H54 (cell line): ENCODE data around the gene SH3RF3.

Experiments used
- DNase-seq: peaks from one replicate; pipeline ENCODE4 v3.0.0; 2011; ENCODE audit warnings: low spot score, mixed read lengths; ENCODE audit not compliant: insufficient read length
- FAIRE-seq: peaks from 3 replicates; lab custom pipeline; 2011; peaks lifted over from hg19 to GRCh38; lab: Jason Lieb, UNC
- POLR2A ChIP-seq: IDR thresholded peaks from 2 replicates; pipeline ENCODE4 v1.6.1; 2011; ENCODE audit warnings: low read depth, mild to moderate bottlenecking, low read length

Gene SH3RF3

DNA sequence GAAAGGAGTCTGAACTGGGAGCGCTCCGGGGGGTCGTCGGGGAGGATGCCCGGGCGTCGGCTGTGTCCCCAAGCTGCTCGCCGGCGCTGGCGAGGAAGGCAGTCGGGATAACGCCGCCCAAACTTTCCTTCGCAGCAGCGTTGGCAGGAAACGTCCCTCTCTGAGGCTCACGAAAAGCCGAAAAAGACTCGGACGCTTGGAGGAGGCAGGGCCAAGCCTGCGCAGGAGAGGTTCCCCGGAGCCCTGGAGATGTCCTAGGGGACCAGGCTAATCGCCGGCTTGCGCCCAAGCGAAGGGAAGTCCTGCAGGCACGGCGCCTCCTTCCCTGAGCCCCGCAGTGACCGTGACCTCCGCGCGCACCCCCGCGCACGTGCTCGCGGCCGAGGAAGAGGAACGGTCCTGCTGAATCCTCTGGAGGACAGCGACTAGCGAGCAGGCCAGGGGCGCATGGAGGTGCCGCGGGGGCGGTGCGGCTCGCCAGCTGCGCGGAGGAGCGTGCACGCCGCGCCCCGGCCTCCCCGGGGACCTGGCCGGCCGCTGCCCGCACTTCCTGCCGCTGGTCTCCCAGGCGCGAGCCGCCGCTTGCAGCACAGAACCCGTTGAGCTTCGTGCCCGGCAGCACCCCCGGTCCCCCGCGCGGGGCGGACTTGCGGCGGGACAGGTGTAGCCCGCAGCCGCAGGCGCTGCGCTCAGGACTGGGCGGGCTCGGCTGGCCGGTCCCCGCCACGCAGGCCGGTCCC is at the start of gene SH3RF3:
TSS of gene SH3RF3 (plus strand) at position 590 of the 740 bp plus-strand sequence.
- DNase-seq: no peak
- TF ChIP-seq POLR2A: 0 out of 2 replicates have a peak, but pooled peaks have one; percentile 1

DNA sequence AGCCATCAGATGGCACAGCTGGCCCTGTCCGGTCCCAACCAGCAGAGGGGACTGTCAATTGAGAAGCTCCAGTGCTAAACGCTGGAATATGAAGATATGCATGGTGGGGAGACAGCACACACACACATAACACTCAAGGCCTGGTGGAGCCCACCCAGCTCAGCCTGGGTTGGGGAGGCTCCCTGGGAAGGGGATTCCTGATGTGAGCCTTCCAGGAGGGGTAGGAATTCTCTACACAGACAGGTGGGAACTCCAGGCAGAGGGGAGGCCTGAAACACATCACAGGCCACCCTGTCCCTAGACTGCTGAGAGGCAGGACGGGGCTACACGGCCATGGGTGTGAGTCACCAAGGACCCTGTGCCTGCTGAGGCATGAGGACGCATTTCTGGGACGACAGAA is 49.4 kb upstream of the SH3RF3 start:
- FAIRE-seq: no peak
- DNase-seq: no peak
- TF ChIP-seq POLR2A: no peak

More for the DNA sequence above, at the start of gene SH3RF3:
- no peak for FAIRE-seq

DNA sequence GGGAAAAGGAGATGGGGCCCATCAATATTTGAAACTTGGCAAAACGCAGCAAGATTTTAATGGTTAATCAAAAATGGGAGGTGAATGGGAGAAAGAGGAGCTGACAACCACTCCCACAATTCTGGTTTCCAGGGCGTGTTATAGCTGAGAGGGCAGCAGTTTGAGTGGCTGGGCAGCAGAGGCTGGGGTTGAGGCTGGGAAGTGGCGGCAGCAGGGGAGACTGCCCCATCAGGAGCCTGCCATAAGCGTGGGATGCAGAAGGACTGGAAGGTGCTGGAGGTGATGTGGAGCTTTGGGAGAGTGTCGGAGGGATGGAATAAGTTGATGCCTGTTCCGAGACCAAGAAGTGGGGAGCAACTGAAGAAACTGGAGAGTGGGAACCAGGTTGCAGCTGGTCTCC is 48.9 kb upstream of the SH3RF3 start:
- FAIRE-seq: no peak
- no peak for TF ChIP-seq POLR2A
- DNase-seq: no peak

DNA sequence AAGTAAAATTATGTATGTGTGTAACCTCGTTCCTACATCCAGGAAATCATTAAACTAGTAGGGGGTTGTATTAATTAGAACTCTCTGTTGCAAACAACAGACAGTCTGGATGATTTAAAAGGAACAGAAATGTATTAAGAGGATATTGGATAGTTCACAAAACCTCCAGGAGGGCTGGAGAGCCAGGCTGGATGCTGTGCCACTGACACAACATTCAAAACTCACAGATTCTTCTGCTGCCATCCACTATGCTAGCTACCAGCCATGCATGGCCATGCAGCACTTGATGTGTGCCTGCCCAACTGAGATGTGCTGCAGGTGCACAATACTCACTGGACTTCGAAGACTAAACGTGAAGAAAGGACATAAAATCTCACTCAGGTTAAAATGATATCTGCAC is 48.2 kb upstream of the SH3RF3 start:
- no peak for DNase-seq
- TF ChIP-seq POLR2A: no peak
- no peak for FAIRE-seq

DNA sequence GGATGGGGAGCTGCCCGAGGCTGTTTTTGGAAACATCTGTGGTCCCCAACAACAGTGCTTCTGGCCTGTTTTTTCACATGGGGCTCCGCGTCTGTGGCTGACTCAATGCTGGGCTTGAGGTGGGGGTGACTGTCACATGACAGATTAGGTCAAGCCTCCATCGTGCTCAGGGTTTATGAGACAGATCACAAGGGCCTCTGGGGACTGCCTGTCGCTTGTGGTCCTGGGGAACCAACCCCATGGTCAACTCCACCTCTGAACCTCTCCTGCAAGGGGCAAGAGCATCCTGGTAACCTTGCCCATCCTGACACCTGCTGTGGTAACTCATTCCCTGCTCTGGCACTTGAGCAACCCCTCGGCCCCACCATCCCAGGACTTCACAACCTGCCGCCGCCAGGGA is 47.6 kb upstream of the SH3RF3 start:
- FAIRE-seq: no peak
- no peak for TF ChIP-seq POLR2A
- DNase-seq: no peak

DNA sequence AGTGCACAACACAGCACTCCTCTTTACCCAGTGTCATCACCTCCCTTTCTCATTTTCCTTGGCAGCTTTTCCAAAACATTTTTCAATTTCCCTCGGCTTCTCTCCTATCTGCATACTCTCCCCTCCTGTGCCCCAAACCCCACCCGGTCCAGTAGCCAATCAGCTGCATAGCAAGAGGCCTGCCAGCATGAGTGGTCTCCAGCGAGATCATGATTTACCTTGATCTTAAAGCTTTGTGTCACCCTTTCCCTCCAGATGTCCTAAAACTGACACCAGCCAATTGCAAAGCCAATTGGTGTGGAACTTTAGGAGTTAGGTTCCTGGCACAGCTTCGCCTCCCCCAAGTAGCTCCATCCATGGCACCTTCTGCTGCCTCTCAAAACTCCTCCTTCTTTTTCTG is 45.2 kb upstream of the SH3RF3 start:
- no peak for TF ChIP-seq POLR2A
- FAIRE-seq (no peak), DNase-seq (no peak)

DNA sequence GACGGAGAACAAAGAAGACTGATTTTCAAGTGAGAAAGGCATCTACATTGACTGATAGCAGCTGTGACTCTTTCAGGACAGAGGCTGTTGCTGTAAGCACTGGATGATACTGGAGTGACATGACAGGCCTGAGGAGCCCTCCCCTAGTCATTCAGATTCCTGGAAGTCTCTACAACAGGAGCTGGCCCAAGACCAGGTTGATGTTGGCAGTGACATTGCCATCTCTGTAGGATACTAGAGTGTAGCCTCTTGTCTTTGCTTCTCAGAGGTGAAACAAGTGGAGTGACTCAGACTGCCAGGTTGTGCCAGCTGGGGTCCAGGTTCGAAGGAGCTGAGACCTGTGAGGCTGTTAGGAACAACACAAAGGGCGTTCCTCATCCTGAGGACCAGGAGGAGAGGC is 44.7 kb upstream of the SH3RF3 start:
- DNase-seq: no peak
- TF ChIP-seq POLR2A: no peak
- FAIRE-seq: no peak

DNA sequence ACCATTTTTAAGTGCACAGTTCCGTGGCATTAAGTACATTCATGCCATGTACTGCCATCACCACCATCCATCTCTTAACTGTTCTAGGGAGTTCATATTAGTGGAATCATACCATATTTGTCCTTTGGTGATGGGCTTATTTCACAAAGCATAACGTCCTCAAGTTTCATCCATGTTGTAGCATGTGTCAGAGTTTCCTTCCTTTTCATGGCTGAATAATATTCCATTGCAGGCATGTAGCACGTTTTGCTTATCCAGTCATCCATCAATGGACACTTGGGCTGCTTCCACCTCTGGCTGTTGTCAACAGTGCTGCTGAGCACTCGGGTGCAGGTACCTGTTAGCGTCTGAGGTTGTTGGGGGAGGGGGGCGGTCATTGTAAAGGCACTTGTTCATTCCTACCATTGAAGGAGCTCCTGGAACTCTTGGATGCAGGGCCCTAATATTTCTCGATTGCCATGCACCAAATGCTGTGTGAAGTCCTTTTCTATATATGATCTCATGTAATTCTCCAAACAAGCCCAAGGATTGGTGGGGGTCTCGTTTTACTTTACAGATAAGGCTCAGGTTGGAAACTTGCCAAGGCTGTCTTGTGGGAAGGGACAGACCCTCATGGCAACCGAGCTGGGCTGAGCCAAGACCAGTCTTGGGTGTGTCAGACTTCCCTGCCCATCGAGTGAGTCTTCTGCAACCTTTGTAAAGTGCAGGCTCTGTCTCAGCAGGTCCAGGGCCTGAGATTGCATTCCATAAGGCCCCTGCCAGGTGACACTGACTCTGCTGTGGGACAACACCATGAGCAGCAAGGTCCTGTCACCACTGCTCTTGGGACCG is 42.9 kb upstream of the SH3RF3 start:
- FAIRE-seq: no peak

DNA sequence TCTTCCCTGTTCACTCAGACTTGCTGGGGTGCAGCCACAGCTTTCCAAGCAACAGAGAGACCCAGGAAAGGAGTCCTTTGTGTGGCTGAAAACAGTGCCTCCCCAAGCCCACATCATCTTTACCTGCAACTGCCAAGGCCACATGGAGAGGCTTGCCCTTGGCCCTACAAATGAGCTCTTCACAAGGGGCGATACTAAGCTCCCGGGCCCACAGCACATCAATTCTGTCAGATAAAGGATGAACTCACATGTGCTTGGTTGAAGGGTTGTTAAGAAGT is 42.3 kb upstream of the SH3RF3 start:
- DNase-seq (no peak), FAIRE-seq (no peak)
- TF ChIP-seq POLR2A: no peak

More for the DNA sequence above, 42.9 kb upstream of the SH3RF3 start:
- no peak for TF ChIP-seq POLR2A
- DNase-seq: no peak

DNA sequence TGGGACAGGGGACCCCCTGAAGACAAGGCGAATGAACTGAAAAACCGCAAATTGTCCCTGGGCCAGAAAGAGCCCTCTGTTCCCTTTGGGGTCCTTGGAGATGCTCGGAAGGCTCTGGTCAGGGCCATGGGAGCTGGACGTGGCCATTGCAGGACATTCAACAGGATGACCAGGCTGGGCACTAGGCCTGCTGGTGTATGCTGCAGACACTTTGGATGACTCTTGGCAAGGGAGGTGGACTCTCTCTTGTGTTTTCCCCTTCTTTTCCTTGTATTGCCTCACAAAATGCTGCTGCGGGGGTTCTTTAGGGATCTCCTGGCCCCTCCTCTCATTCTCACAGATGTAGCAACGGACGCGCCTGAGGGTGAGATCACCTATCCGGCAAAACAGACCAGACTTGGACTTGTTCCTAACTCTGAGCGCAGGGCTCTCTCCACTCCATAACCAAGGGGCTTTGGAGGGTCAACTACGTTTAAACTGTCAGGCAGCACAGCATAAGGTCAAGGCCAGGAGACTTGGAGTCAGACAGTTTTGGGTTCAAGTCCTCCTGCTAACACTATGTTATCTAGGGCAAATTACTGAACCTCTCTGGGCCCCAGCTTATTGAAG is 41.8 kb upstream of the SH3RF3 start:
- FAIRE-seq (no peak), DNase-seq (no peak)
- TF ChIP-seq POLR2A: no peak

DNA sequence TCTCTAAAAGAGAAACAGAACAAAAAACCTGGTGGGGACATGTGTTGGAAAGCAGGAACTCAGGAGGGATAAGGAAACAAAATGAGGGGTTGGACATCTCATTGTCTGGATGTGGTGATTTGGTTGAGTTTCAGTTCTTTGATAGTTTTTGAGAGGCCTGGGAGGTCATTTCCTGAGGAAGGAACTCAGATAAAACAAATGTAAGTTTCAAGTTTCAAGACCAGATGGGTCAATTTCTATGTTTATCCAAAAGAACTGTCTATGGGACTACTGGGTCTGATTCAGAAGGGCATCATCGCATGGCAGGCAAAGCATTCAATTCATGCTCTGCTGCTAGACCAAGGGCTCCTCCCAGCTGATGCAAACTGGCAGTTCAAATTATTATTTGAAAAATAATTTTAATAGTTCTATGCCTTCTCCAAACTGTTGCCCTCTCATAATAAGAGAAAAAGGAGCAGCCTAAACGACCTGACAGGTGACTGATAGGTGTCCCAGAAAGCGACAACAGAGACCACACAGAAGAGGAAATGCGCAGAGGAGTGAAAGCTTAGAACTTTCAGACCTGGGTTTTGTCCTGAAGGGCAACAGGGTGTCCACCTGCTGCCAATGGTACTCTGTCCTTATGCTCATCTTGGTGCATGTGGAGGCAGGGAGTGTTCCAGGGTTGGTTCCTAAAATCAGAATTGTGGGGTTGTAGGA is 39.3 kb upstream of the SH3RF3 start:
- TF ChIP-seq POLR2A: no peak
- FAIRE-seq (no peak), DNase-seq (no peak)

DNA sequence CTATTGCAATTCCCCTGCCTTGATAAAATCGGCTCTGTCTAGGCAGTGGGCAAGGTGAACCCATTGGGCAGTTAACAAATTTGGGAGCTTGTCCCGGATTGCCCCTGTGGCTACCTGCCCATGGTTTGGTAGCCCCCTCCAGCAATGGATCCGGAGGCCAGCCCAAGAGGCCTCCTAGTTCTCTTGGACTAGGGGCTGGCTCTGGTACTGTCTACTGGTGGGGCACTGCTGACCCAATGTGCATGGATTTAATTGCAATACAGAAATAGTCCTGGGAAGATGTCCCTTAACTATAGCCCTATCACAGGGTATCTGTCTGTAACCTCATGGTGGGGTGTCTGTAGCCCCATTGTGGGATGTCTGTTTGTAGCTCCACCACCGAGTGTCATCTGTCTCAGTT is 37.5 kb upstream of the SH3RF3 start:
- TF ChIP-seq POLR2A: no peak
- FAIRE-seq (no peak), DNase-seq (no peak)

DNA sequence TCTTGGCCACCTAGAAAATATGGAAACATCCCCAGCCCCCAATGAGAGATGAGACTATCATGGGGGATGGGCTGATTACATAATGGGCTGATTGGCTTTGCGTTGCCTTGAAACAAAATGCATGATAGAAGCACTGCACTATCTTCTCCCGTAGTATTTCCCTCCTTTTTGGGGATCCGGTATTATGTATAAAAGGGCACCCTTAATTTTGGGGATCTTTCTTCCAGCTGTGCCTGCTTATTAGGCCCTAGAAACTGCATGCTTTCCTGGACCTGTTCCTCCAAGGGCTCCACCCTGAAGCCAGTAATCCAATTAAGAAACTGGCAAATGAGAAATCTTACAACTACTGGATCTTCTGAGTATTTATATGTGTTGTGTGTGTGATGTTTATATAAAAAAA is 34.9 kb upstream of the SH3RF3 start:
- TF ChIP-seq POLR2A: no peak
- FAIRE-seq (no peak), DNase-seq (no peak)
